BLaER1 treated with 17β-estradiol and CSF1 and Interleukin-3, amounts not matched to agents 10 nM and 100 nM (cell line): Measurements from ENCODE around the gene FRMD4A.

Experiments used
- H3K27ac ChIP-seq, 11 experiments: shearing (Covaris generic); formaldehyde crosslinking; 2 replicates each; pipeline ENCODE4 v1.8.1; 2022
- H3K27me3 ChIP-seq, 11 experiments: shearing (Covaris generic); formaldehyde crosslinking; 2 replicates each; pipeline ENCODE4 v1.8.1; 2022
- H3K36me3 ChIP-seq, 11 experiments: shearing (Covaris generic); formaldehyde crosslinking; 2 replicates each; pipeline ENCODE4 v1.8.1; 2022
- H3K4me1 ChIP-seq, 10 experiments: shearing (Covaris generic); formaldehyde crosslinking; 2 replicates each; pipeline ENCODE4 v1.8.1; 2022
- H3K4me2 ChIP-seq, 11 experiments: shearing (Covaris generic); formaldehyde crosslinking; 2 replicates each; pipeline ENCODE4 v1.8.1; 2022
- H3K4me3 ChIP-seq, 10 experiments: shearing (Covaris generic); formaldehyde crosslinking; 2 replicates each; pipeline ENCODE4 v1.8.1; 2022
- H3K9ac ChIP-seq, 11 experiments: shearing (Covaris generic); formaldehyde crosslinking; 2 replicates each; pipeline ENCODE4 v1.8.1; 2022
- H3K9me3 ChIP-seq, 11 experiments: shearing (Covaris generic); formaldehyde crosslinking; replicated peaks in 1 of 11; 2 replicates each; pipeline ENCODE4 v1.8.1; 2022
- H4K20me1 ChIP-seq, 11 experiments: shearing (Covaris generic); formaldehyde crosslinking; 2 replicates each; pipeline ENCODE4 v1.8.1; 2022
- Cebpa-rat ChIP-seq, 11 experiments: shearing (Covaris generic); IDR thresholded peaks; 2 replicates each; pipeline ENCODE4 v1.8.1; 2022

Gene FRMD4A

DNA sequence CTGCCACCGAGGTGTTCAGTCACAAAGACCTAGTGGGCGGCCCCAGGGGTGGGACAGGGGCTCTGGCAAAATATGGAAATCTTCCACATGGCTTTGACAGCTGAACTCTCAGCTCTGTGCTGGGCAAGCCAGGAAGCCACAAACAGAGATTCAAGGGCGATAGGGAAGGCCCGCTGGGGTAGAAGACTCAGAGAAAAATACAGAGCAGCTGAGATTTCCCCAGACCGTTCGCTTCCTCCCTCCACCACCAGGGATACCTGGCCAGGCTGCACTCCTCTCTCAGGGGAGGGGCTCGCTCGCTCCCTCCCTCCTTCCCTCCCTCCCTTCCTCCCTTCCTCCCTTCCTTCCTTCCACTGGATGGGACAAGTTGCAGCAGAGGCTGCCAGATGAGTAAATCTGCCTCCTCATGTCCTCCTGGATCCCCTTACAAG is 483.5 kb downstream of the FRMD4A start:
- H3K4me3 ChIP-seq = no peak overlapping the region
- no peaks in the 10 kb centered on the region for H3K36me3 ChIP-seq
- H3K27me3 ChIP-seq = no peaks in the 10 kb centered on the region
- no peak overlapping the region for H3K9ac ChIP-seq
- TF ChIP-seq Cebpa-rat (IDR thresholded peaks at IDR 0.05) = no peak
- H3K4me1 ChIP-seq = peaks cover 0 to 5% (median 0%) of the 10 kb centered on the region in 10 experiments; a peak in 4 of 20 replicates
- no peak overlapping the region for H3K4me2 ChIP-seq
- H3K9me3 ChIP-seq = no peaks in the 10 kb centered on the region
- no peak overlapping the region for H3K27ac ChIP-seq
- no peaks in the 10 kb centered on the region for H4K20me1 ChIP-seq

DNA sequence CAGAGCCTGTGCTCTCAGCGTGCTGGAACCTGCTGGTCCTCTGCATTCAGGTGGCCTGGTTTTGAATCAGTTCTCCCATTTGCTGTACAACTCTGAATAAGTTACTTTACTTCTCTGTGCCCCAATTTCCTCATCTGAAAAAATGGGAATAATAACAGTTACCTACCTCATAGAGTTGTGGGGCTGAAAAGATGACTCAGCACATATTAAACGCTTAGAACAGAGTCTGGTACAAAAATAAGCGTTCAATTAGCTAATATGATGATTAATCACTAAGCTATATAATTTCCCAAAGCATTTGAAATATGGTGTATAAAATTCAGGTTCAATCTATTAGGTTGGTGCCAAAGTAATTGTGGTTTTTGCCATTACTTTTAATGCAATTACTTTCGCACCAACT is 484.8 kb downstream of the FRMD4A start:
- Histone ChIP-seq H3K27ac (no peak overlapping the region), H3K36me3 (no peaks in the 10 kb centered on the region), H3K27me3 (no peaks in the 10 kb centered on the region), H3K4me3 (no peak overlapping the region), H3K4me2 (no peak overlapping the region), H3K4me1 (peaks cover 0 to 14% (median 0%) of the 10 kb centered on the region in 10 experiments; a peak in 4 of 20 replicates), H3K9me3 (peaks cover 0 to 11% (median 9%) of the 10 kb centered on the region in 11 experiments; a peak in 16 of 22 replicates), H3K9ac (no peak overlapping the region), H4K20me1 (no peaks in the 10 kb centered on the region)
- no peak for TF ChIP-seq Cebpa-rat (IDR thresholded peaks at IDR 0.05)

DNA sequence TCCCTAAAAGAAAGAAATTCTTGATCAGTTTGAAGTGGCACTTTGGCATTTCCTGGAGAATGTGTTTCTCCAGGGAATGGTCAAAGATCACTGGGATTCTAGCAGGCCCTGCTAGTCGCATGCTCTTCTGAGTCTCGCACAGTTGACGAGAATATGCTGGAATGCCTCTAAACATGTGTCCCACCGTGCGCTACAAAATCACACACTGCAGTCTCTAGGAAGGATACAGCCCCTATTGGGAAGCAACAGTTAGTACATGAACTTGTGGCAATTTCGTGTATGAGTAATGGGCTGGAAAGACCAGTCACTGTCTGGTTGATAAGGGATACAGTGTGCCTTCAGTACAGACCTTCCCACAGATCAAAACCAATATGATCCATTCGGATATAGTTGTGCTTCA is 486.1 kb downstream of the FRMD4A start:
- no peak overlapping the region for H3K27ac ChIP-seq
- TF ChIP-seq Cebpa-rat (IDR thresholded peaks at IDR 0.05) = no peak
- no peaks in the 10 kb centered on the region for H3K27me3 ChIP-seq

DNA sequence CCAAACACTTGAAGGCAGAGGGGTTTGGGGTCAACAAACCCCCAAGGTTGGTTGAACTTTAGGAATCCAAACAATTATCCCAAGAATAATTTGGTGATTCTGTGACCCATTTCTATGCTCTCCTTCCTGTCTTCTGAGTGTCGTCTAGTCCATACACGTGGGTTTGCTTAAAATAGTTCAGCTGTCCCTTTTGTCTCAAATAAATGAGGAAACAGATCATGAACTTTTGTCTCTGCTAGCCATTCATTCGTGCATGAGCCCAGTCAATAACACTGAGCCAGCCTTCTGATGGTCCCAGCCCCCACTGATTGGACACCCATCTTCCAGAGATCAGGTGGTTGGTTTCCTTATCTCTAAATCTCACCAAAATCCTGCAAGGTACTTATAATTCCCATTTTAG is 488.6 kb downstream of the FRMD4A start:
- H3K36me3 ChIP-seq = no peaks in the 10 kb centered on the region
- no peak for TF ChIP-seq Cebpa-rat (IDR thresholded peaks at IDR 0.05)
- no peak overlapping the region for H3K9ac ChIP-seq
- peaks cover 0 to 38% (median 0%) of the 10 kb centered on the region in 10 experiments; a peak in 5 of 20 replicates for H3K4me1 ChIP-seq
- peak overlapping the region in 2 of 11 experiments; percentile 28 to 46; a peak in 3 of 22 replicates for H3K4me2 ChIP-seq
- no peaks in the 10 kb centered on the region for H4K20me1 ChIP-seq
- no peak overlapping the region for H3K27ac ChIP-seq
- H3K27me3 ChIP-seq = no peaks in the 10 kb centered on the region
- no peak overlapping the region for H3K4me3 ChIP-seq
- H3K9me3 ChIP-seq = peaks cover 0 to 13% (median 11%) of the 10 kb centered on the region in 11 experiments; a peak in 16 of 22 replicates

More for the DNA sequence above, 486.1 kb downstream of the FRMD4A start:
- Histone ChIP-seq H3K4me2 (no peak overlapping the region), H3K9ac (no peak overlapping the region), H3K4me3 (no peak overlapping the region), H3K36me3 (no peaks in the 10 kb centered on the region), H3K4me1 (peaks cover 0 to 20% (median 0%) of the 10 kb centered on the region in 10 experiments; a peak in 4 of 20 replicates), H4K20me1 (no peaks in the 10 kb centered on the region), H3K9me3 (peaks cover 0 to 13% (median 11%) of the 10 kb centered on the region in 11 experiments; a peak in 16 of 22 replicates)

DNA sequence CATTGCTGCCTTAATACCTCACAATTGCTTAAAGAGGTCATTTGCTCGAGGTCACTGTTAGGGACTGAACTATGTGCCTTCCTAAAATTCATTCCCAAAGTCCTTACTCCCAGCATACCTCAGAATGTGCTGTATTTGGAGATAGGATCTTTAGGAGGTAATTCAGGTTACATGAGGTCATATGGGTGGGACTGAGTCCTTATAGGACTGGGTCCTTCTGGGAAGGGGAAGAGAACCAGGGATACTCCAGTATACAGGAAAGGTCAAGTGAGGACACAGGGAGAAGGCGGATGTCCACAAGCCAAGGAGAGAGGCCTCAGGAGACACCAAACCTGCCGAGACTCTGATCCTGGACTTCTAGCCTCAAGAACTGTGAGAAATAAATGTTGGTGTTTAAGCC is 490.7 kb downstream of the FRMD4A start:
- no peaks in the 10 kb centered on the region for H3K27me3 ChIP-seq
- no peak for TF ChIP-seq Cebpa-rat (IDR thresholded peaks at IDR 0.05)
- H3K4me2 ChIP-seq = peak overlapping the region in 1 of 11 experiments; percentile 9; a peak in 1 of 22 replicates
- H3K4me3 ChIP-seq = no peak overlapping the region
- H3K9me3 ChIP-seq = peaks cover 0 to 13% (median 11%) of the 10 kb centered on the region in 11 experiments; a peak in 16 of 22 replicates
- peaks cover 0 to 46% (median under 1%) of the 10 kb centered on the region in 10 experiments; a peak in 12 of 20 replicates for H3K4me1 ChIP-seq
- no peaks in the 10 kb centered on the region for H4K20me1 ChIP-seq
- no peaks in the 10 kb centered on the region for H3K36me3 ChIP-seq
- H3K9ac ChIP-seq = no peak overlapping the region
- no peak overlapping the region for H3K27ac ChIP-seq

DNA sequence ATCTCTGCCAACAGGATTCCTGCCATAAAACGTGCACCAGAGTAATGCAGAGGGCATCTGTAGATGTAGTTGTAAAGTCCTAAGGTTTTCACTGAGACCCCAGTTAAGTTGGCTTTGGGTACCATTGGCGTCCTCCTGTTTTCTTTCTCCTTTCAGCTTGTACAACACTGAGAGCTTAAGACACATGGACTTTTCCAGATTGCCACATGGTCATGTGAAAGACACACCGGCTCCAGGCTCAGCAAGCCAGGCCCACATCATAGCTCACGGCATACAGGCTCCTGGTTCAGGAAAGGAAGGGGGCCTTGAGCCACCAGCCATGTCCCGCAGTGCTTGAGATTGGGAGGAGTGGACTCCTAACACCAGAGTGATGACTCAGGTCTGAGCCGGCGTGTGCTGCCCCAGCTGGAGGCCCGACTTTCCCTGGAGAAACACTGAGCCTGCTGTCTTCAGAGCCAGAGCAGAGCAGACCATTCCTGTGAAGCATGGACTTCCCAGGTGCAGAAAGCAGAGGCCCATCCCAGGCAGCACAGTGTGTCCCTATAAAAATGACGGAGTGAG is 491.2 kb downstream of the FRMD4A start:
- Histone ChIP-seq H3K4me1 (peaks cover 0 to 51% (median 6%) of the 10 kb centered on the region in 10 experiments; a peak in 15 of 20 replicates), H3K27me3 (no peaks in the 10 kb centered on the region), H3K4me2 (peak overlapping the region in 1 of 11 experiments; percentile 9; a peak in 1 of 22 replicates), H3K4me3 (no peak overlapping the region), H3K27ac (no peak overlapping the region), H3K36me3 (no peaks in the 10 kb centered on the region), H4K20me1 (no peaks in the 10 kb centered on the region), H3K9ac (no peak overlapping the region), H3K9me3 (peaks cover 0 to 13% (median 11%) of the 10 kb centered on the region in 11 experiments; a peak in 16 of 22 replicates)
- TF ChIP-seq Cebpa-rat (IDR thresholded peaks at IDR 0.05) = no peak

DNA sequence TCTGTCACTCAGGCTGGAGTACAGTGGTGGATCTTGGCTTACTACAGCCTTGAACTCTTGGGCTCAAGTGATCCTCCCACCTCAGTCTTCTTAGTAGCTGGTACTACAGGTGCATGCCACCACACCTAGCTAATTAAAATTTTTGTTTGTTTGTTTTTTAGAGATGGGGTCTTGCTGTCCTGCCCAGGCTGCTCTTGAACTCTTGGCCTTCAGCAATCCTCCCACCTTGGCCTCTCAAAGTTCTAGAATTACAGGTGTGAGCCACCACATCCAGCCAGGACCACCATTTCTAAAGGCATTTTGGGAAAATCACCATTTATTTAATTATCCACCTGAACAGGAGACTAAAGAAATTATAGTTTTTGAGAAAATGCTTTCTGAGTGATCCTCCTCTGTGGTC is 491.7 kb downstream of the FRMD4A start:
- no peak overlapping the region for H3K27ac ChIP-seq
- no peak overlapping the region for H3K9ac ChIP-seq
- H4K20me1 ChIP-seq = no peaks in the 10 kb centered on the region
- H3K4me3 ChIP-seq = no peak overlapping the region
- H3K9me3 ChIP-seq = peaks cover 0 to 13% (median 11%) of the 10 kb centered on the region in 11 experiments; a peak in 16 of 22 replicates
- H3K4me2 ChIP-seq = no peak overlapping the region
- H3K4me1 ChIP-seq = peaks cover 0 to 56% (median 10%) of the 10 kb centered on the region in 10 experiments; a peak in 16 of 20 replicates
- H3K27me3 ChIP-seq = no peaks in the 10 kb centered on the region
- TF ChIP-seq Cebpa-rat (IDR thresholded peaks at IDR 0.05) = no peak
- H3K36me3 ChIP-seq = no peaks in the 10 kb centered on the region

DNA sequence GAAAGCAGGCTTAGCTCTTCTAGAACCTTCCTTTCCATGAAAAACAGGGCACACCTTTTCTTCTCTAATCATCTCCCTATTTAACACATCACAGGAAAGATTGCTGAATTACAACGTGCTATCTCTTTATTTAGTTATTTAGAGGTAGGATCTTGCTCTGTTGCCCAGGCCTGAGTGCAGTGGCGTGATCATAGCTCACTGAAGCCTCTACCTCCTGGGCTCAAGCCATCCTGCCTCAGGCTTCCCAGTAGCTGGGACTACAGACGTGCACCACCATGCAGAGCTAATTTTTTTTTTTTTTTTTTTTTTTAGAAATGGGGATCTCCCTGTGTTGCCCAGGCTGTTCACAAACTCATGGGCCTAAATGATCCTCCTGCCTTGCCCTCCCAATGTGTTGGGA is 492.8 kb downstream of the FRMD4A start:
- Histone ChIP-seq H3K4me1 (peaks cover 0 to 67% (median 10%) of the 10 kb centered on the region in 10 experiments; a peak in 16 of 20 replicates), H4K20me1 (no peaks in the 10 kb centered on the region), H3K36me3 (no peaks in the 10 kb centered on the region), H3K9me3 (peaks cover 0 to 13% (median 11%) of the 10 kb centered on the region in 11 experiments; a peak in 16 of 22 replicates), H3K9ac (no peak overlapping the region), H3K27ac (no peak overlapping the region), H3K4me3 (no peak overlapping the region), H3K4me2 (peak overlapping the region in 1 of 11 experiments; percentile 36; a peak in 3 of 22 replicates), H3K27me3 (no peaks in the 10 kb centered on the region)
- no peak for TF ChIP-seq Cebpa-rat (IDR thresholded peaks at IDR 0.05)

DNA sequence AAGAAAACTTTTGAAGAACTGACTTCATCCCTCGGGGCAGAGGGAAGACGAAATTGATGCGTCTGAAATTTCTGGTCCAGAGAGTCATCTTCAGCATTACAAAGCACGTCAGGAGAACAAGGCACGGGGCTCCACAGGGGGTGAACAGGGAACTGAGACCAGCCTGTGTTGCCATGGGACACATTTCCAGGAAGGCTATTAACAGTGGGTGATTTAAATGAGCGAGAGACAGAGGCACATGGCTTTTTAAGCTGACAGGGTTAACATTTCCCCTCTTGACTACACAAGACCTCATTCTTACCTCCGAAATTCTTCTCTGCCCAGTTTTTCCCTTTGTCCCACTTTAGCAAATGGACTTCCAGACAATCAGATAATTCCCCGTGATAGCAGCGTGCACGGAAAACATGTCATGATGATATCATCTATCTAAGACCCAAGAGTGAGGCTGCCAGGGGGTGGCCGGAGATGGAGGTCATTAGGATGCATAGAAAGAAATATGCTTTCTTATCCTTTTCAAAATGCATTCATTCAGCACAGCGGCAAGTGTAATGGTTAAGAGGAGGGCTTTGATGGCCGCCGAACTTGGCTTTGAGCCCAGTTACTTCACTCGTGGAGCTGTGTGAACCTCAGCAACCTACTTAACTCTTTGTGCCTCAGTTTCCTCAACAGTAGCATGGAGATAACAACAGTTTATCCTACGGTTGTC is 496.0 kb downstream of the FRMD4A start:
- H3K4me3 ChIP-seq = no peak overlapping the region
- TF ChIP-seq Cebpa-rat (IDR thresholded peaks at IDR 0.05) = no peak
- peaks cover 13 to 69% (median 23%) of the 10 kb centered on the region in 10 experiments for H3K4me1 ChIP-seq
- H3K27ac ChIP-seq = peak overlapping the region in 3 of 11 experiments; percentile 66 to 90 (median 81); a peak in 6 of 22 replicates
- no peaks in the 10 kb centered on the region for H3K27me3 ChIP-seq
- H3K9ac ChIP-seq = peak overlapping the region in 2 of 11 experiments; percentile 68 to 74; a peak in 5 of 22 replicates
- H3K36me3 ChIP-seq = no peaks in the 10 kb centered on the region
- no peaks in the 10 kb centered on the region for H4K20me1 ChIP-seq
- H3K9me3 ChIP-seq = 0 out of 22 replicates have a peak, but pooled peaks cover 0 to 4% (median 0%) of the 10 kb centered on the region in 11 experiments
- H3K4me2 ChIP-seq = peak overlapping the region; percentile 3 to 80 (median 30); a peak in 19 of 22 replicates
